Measurements from ENCODE around the gene UFD1.
"Not testable (repeated sequence)": the region's sequence is repeated elsewhere in the genome, so short reads cannot be mapped to it uniquely, and the experiment has no call there.

The UFD1 gene

DNA sequence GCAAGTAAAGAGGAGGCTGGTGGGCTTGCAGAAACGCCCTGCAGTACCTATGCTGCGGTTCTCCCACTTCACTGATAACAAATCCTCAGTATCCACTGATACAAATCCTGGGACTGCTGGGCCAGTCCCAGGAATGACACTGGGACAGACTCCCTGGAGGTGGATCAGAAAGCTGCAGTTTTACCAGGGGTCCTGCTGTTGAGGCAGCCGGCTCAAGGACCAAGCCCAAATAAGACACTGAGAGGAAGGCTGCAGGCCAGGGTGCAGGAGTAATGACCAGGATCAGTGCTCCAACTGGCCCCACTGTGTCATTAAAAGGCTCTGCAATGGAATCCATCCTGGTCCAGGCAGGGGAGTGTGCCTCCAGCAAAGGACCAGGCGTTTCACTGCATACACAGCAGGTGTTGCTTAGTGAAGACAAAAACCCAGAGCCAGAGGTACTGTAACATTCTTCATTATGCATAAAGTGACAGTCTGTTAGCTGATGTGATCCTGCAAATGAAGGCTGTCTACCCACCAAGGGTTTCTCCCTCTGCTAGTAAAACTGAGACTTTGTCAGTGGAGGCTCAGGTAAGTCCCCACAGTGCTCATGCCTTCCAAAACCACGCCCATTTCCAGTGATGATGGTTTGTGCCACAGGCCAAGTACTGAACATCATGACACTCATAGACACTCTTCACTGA, 30.1 kb downstream of the UFD1 start:
- DNase-seq (ENCODE audit: low spot score) = no peak

DNA sequence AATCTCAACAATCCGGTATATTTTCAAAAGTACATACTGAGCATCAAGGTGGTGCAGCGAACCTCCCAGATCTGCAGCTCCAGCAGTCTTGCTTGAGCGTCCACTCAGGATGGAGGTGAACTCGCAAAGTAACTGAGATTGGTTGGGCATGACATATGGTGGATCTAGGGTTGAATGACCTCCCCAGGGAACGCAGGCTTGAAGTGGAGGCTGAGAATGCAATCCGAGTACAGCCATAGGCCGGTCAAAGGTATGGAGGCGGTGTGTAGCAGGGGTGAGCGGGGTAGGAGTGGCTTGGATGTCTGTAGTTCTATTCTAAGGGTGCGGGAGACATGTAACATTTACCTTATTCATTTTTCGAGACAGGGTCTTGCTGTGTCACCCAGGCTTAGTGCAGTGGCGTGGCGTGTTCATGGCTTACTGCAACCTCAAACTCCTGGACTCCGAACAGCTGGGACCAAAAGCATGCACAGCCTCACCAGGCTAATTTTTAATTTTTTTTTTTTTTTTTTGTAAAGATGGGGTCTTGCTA, 30.9 kb downstream of the UFD1 start:
- peak; percentile 49 for DNase-seq (ENCODE audit: low spot score)

DNA sequence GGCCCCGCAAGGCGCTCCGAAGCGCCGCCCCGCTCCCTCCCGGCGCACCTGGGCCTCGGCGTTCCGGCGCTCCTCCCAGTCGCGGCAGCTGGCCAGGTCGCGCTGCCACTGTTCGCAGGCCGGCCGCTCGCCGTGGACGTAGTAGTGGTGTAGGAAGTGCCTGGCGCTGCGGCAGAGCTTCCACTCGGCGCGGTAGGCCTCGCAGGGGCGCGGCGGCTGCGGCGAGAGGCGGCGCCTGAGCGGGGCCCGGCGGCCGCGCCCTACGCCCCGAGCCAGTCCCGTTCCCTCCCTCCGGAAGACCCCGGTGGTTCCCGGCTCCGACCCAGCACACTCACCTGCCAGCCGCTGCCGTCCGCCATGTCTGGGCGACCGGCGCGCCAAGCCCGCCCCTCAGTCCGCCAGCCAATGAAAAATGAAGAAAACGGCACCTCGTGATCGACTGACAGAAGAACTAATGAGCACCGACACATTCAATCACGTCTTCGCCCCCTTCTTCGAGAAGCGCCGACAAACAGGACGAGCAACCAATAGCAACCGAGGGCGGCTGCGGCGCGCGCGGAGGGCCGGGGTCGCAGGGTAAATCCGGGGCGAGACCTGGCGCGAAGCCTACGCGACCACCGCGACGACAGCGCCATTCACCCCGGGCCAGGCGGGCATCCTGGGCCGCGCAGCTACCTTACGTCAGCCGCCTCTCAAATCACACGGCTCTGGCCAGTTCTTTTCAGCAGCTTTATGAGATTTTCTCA, 31.5 kb downstream of the UFD1 start, which contains the start of gene C22orf39:
TSS of gene C22orf39 (minus strand) at position 382 of the 746 bp plus-strand sequence. CDS start at position 359, 23 bp downstream.
- peak; percentile 94 for DNase-seq (ENCODE audit: low spot score)

DNA sequence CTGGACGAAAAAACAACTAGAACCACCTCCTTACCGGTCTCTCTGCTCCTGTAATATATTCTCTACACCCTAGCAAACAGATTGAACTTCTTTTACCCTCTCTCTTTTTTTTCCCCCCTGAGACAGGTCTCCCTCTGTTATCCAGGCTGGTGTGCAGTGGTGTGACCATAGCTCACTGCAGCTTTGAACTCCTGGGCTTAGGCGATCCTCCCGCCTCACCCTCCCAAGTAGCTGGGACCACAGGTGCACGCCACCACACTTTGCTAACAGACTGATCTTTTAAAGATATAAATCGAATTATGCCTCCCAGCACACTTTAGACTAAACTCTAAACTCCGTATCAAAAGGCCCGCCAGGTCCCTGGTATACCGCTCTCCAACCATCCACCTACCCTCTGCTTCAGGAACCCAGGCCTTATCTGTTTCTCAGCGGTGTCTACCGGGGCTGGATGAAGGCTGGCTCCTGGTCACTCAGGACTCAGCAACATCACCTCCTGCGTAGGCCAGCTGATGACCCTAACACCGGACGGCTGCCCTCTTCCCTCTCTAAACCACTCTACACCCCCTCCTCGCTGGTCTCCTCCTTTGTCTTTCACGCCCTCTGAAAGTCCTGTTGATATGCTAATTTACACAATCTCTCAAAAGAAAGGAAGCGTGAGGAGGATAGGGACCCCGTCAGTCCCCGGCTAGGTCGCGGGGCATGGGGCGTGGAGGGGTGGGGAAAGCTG, 32.2 kb downstream of the UFD1 start:
- peak; percentile 9 for DNase-seq (ENCODE audit: low spot score)

DNA sequence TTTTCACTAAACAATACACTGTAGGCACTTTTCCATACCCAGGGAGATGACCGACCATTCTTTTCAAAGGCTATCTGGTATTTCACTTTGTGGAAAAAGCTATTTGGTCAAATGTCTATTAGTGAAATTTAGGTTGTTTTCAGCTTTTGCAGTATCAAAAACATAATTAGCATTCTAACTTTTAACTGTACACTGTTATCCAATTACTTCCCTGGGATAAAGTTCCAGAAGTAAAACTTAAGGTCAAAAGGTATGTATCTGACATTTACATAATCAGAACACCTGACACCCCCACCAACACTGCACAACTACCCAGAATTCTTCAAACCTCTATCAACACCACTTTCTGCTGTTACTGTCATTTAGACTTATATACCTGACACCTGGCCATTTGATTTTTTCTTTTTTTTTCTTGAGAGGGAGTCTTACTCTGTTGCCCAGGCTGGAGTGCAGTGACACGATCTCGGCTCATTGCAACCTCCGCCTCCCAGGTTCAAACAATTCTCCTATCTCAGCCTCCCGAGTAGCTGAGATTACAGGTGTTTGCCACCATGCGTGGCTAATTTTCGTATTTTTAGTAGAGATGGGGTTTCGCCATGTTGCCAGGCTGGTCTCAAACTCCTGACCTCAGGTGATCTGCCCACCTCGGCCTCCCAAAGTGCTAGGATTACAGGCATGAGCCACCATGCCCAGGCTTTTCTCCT, 33.6 kb downstream of the UFD1 start:
- DNase-seq (ENCODE audit: low spot score) = not testable (repeated sequence)

DNA sequence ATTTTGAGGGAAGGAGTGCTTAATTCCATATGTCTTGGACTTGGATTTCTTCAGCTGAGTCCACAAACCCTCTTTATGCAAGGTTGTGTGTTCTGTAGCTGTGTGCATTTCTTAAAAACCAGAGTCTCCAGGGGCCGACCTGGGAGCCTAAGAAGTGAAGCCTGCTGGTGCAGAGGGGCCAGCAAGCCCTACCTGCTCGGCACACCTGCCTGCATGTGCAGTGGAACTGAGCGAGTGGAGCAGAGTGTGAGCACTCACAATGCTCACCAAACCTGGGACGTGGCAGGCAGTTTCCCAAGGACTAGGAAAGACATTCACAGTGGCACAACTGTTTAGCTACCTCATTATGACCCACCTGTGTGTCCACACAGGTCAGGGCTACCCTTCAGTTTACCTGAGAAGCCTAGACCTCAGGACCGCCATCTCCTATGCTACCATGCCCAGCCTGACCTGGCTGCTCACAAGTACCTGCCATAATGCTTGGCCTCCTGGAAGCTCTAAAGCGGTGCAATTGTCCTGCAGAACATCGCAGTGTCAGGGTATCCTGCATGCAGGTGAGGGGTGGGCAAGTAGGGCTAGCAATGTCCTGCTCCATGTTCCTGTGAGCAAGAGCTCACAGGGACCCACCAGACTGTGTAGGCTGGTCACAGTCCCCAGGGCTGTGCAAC, 35.3 kb downstream of the UFD1 start:
- DNase-seq (ENCODE audit: low spot score) = no peak

DNA sequence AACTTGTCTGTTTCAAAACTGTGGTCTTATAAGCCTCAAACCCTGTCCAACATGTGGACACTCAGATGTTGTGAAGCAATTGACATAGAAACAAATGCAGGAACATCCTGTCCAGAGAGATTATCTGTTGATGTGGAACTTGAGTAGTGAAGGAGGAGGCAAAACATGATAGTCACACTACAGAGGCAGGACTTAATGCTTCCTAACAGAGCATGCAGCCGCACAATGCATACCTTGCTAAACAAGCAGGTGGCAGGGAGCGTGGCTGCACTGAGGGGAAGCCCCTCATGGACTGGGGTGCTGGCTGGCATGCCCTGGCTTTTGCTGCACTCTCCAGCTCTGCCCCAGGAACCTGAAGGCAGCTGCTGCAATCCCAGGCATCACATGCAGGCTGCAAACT, 36.8 kb downstream of the UFD1 start:
- DNase-seq (ENCODE audit: low spot score) = no peak

DNA sequence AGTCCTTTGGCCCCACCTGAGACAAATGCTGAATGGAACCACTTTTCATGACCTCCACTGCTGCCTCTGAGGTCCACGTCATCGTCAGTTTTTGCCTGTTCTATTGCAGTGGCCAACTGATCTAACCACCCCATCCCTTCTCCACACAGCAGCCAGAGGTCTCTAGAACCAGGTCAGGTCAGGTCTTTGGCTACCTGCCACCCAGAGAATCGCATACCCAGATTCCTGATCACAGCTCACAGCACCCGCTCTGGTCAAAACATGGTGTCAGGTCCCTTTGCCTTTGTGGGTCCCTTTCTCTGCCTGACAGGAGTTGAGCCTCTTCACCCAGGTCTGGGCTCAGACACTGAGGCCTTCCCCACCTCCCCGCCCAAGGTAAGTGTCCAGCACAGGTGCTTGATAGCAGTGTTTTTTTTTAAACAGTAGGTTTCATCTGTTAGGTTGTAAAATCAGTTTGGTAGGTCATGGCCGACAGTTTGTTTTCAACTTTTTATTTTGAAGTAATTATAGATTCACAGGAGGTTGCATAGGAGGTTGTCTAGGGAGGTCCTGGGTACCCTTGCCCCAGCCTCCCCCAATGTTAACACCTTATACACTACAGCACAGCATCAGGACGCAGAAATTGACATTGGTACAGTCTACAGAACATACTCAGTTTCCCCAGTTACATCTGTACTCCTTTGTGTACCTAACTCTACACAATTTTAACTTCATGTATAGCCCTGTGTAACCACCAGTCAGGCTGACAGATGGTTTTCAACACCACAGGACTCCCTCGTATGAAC, 38.4 kb downstream of the UFD1 start:
- no peak for DNase-seq (ENCODE audit: low spot score)

DNA sequence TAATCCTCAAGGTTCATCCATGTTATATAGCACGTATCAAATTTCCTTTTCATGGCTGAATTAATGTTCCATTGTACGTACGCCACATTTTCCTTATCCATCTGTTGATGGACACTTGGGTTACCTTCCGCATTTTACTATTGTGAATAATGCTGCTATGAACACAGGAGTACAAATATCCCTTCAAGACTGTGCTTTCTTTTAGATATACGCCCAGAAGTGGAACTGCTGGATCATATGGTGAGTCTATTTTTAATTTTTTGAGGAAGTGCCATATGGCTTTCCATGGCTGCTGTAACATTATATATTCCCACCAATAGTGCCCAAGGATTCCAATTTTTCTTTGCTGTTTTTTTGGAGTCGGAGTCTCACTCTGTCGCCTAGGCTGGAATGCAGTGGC, 40.7 kb downstream of the UFD1 start:
- no peak for DNase-seq (ENCODE audit: low spot score)

DNA sequence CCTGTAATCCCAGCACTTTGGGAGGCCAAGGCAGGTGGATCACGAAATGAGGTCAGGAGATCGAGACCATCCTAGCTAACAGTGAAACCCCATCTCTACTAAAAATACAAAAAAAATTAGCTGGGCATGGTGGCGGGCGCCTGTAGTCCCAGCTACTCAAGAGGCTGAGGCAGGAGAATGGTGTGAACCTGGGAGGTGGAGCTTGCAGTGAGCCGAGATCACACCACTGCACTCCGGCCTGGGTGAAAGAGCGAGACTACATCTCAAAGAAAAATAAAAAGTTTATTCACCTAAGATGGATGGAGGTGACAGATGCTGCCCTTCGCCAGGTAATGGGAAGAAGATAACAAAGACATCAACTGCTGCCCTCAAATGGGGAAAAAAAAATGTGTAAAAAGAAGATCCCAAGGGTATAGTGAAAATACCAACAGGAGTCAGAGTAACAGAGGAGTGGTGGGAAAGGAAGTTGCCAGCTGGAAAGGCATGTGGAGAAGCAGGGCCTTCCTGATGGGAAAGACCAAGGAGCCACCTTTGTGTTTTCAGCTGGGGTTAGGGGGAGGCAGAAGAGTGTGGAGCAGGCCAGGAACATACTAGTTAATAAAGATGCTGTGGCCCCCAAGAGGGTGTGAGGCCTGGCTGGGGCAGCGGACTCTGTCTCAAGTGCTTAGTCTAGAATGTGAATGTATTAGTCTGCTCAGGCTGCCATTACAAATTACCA, 42.4 kb downstream of the UFD1 start:
- not testable (repeated sequence) for DNase-seq (ENCODE audit: low spot score)

DNA sequence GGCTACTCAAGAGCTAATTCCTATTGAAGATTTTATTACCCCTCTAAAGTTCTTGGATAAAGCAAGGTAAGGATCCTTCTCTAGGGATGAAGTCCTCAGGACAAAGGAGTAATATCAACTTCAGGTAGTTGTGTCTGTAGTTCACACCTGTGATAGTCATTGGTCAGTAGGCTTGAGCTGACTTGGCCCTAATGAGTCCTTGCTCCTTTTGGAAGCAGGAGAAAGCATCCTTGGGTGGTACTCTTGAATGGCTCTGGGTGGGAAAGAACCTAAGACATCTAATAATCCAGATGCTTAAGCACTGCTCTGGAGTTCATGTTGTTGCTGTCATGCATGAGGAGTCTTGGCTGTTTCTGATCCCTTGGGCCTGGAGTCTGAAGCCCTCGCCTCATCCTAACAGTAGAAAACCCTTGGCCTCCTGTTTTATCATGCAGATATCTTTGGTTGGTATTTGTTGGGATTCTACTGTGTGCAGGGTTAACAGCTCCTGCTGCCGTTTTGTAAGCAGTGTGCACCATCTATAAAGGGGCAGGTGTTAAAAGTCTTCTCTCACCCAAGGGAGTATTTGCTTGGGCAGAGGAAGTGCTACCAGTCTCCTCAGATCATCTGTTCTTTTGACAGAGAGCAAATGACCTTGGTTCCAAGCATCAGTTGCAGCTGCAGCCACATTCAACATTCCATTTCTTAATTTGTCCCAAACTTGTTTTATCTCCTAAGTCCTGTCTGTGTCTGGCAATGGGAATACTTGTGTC, 44.0 kb downstream of the UFD1 start:
- no peak for DNase-seq (ENCODE audit: low spot score)

DNA sequence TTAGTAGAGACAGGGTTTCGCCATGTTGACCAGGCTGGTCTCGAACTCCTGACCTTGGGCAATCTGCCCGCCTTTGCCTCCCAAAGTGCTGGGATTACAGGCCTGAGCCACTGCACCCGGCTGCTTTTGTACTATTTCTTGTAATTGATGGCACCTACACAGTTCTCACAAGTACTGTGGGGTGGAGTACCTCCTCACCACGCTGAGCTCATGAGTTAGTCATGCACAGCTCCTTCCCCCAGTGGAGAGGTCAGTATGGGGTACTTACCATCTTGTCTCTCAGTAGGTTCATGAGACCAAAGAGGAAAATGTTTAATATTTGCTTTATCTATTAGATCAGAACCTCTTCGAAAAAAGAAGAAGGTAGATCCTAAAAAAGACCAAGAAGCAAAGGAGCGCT, 44.6 kb downstream of the UFD1 start:
- peak; percentile 50 for DNase-seq (ENCODE audit: low spot score)

DNA sequence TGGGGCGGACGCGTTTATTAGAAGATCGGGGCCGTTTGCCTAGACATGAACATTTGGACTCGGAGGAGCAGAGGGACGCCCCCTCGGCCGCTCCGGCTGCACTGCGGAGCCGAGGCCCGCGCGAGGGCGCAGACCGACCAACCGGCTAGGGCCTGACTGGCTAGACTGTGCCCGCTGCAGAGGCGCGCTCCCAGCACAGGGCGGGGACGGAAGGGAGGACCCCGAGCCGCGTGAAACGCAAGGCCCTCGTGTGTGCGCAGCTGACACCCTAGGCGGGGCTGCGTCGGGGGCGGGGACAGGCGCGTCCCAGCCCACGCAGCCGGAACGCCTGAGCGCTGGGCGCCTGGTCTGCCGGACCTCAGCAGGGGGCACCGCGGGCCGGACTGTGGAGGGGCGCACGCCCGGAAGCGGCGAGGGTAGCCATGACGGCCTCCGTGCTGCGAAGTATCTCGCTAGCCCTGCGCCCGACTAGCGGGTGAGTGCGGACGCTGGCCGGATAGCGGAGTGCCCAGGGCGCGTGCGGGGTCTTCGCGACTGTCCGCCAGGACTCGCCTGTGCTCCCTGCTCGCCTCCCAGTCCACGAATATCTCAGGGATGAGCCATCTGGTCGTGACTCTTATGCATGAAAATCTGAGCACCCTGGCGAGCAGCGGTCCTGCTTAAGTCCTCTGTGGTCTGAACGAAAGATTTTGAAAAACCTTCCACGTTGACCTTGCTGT, 46.7 kb downstream of the UFD1 start, which contains the start of gene MRPL40:
TSS of gene MRPL40 (plus strand) at position 413 of the 719 bp plus-strand sequence. CDS start at position 423, 10 bp downstream.
- peak; percentile 95 for DNase-seq (ENCODE audit: low spot score)

DNA sequence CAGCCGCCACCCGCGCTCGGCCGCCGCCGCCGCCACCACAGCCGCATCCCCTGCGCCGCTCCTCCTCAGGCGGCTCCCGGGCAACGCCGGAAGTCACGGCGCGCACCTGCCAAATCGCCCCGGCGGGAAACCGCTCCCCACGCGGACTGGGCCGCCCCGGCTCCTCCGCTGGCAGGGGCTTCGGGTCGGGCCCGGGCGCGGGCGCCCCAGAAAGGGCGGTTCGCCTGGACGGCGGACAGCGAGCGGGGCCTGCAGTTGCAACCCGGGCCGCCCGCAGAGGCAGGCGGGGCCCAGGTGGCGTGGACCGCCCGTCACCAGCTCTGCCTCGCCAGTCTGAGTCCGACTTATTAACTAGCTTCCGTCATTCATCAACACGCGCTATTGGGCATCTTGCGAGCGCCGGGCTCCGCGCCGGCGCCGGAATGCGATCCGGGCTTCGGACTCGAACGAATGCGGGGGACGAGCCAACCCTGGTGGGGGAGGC, 47.3 kb downstream of the UFD1 start, which contains the start of gene HIRA:
TSS of gene HIRA (minus strand) at position 85 of the 484 bp plus-strand sequence. CDS start 257 bp downstream, outside the sequence.
- peak; percentile 80 for DNase-seq (ENCODE audit: low spot score)

DNA sequence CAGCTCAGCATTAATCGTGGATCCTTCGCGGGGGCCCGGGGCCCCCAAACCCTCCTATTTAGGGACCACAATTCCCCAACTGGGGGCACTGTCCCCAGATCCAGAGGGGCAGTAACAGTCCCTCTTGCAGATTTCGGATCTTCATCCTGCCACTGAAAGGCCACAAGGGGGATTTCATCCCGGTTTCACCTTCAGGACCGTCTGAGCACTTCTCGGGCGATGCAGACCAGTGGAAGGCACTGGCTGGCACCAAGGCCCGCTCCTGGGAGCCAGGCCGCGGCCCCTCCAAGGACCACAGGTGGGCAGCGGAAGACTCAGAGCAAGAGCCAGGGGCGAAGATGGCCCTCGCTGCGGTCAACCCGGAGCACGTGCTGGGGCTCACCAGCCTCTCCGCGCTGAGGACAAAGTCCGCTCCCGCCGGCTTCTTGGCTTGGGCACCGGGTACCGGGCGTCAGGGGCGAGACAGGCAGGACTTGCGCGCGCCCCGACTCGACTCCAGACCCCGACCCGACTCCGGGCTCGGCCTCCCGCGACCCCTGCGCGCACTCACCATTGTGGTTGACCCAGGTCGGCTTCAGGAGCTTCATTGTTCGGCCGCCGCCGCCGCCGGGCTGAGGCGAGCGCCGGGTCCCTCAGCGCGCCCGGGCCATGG, 48.0 kb downstream of the UFD1 start:
- peak; percentile 33 for DNase-seq (ENCODE audit: low spot score)

DNA sequence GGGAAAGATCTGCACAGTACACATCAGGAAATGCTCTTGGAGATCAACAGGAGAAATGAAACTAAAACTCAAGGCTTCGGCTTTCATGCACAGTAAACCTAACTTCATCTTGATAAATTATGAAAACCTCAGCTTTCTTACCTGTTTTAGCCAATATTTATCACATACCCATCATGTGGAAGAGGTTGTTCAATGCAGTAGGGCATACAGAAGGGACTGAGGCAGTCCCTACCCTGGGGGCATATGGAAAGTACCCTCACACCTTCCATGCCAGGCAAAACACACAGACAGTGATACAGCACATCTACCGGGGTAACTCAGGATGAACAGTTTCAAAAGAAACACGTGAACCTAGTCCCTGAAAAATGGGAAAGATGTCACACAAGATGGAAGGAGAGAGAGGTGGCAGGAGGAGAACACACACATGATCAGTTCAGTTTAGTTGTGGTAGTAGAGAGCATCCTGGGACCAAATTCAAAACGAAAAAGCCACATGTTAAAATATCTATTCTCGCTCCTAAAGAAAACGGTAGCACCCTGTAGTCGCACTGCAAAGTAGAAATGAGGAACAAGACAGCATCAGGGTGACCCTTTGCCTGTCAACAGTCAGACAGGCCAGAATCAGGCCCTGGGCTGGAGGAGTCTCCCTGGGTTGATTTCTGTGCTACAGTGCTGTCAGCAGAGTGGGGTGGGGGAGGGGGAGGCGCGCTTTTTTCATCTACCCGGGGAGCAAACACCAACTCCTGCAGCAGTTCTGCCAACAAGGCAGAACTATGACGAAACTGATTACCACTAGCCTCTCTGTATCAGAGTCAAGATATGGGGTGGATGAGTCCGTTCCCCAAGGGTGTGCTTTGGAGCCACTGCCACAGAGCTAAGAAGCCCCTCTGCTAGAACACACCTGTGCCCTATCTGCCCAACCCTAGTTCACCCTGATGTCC, 48.8 kb downstream of the UFD1 start:
- DNase-seq (ENCODE audit: low spot score) = peak; percentile 22

DNA sequence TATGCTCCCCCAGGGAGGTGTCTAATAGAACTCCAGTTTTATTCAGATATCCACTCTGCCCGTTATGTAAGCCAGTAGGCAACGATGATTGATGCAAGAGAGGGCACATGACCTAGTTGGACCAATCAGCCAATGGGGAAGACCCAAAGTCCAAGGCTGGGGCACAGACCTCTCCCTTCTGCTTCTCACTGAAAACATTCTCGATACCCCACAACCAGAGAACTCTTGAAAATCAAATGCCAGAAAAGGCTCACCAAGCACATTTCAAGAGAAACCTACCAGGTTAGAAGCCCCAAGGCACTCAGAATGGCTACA, 54.9 kb downstream of the UFD1 start:
- no peak for DNase-seq (ENCODE audit: low spot score)

Measured in kidney tubule cell (primary cell).